HepG2 (cell line): ENCODE data around the gene SMARCA4. TPM values are rescaled to one million over a fixed set of nuclear protein-coding genes. Genes with fewer than 3 reads are reported as not detected.

Source experiments
- ATAC-seq: fragments of 200-7000 bp; cut with Tn5 transposase; 3 replicates; pipeline ENCODE4 v1.9.1; 2020; ENCODE audit warnings: mild to moderate bottlenecking, moderate library complexity
- BruUV-seq: library from RNA; stranded (reverse); fragments of 400-500 nt; replicated peaks from 2 replicates; lab custom pipeline; 2021; lab: Mats Ljungman, UMichigan
- CTCF ChIA-PET: fragments of 300-600 bp; formaldehyde crosslinking; extraction: SDS; loops from one replicate; lab custom pipeline; 2021; ENCODE audit warnings: low total read pairs, inconsistent platforms, low intra/inter-chr PET ratio; lab: Yijun Ruan, JAX
- POLR2A ChIA-PET: fragments of 350-600 bp; sonication (Branson Sonifier 250); formaldehyde crosslinking; loops from one replicate; lab custom pipeline; 2020; ENCODE audit warnings: antibody characterized with exemption, inconsistent platforms; lab: Yijun Ruan, JAX
- DNase-seq: peaks from one replicate; pipeline ENCODE4 v3.0.0-alpha.2; 2015; ENCODE audit warnings: low spot score
- FAIRE-seq: peaks from 3 replicates; lab custom pipeline; 2011; peaks lifted over from hg19 to GRCh38; lab: Jason Lieb, UNC
- H2AFZ ChIP-seq: one replicate; pipeline ENCODE4 v1.6.1; 2011; ENCODE audit warnings: low read length, inconsistent platforms
- H3K27ac ChIP-seq: fragments of 300-600 bp; 3 replicates; pipeline ENCODE4 v1.8.0; 2011; ENCODE audit warnings: mixed run types, mild to moderate bottlenecking, mixed read lengths, low read length, inconsistent platforms; ENCODE audit not compliant: insufficient read depth; ENCODE audit errors: extremely low read length
- H3K27me3 ChIP-seq, 2 experiments: fragments of 200-600 bp in 1 of 2; 2 replicates in 1 of 2; 3 replicates in 1 of 2; pipeline versions ENCODE4 v1.6.0 to v1.8.0; 2011; ENCODE audit warnings: low read length in 2 of 2, mild to moderate bottlenecking in 2 of 2, moderate library complexity in 2 of 2, inconsistent platforms in 1 of 2; ENCODE audit not compliant: insufficient read depth in 2 of 2, control insufficient read depth in 1 of 2
- H3K36me3 ChIP-seq, 2 experiments: fragments of 200-600 bp in 1 of 2; replicated peaks in 1 of 2; 2 replicates in 1 of 2; 3 replicates in 1 of 2; pipeline versions ENCODE4 v1.5.1 to v1.8.0; 2011; ENCODE audit warnings: low read length in 2 of 2, inconsistent platforms in 1 of 2; ENCODE audit not compliant: insufficient read depth in 2 of 2, control insufficient read depth in 1 of 2
- H3K4me1 ChIP-seq: 2 replicates; pipeline ENCODE4 v1.5.1; 2012; ENCODE audit warnings: low read length, inconsistent platforms; ENCODE audit not compliant: insufficient read depth
- H3K4me2 ChIP-seq: 2 replicates; pipeline ENCODE4 v1.6.0; 2011; ENCODE audit warnings: low read depth, low read length, inconsistent platforms
- H3K4me3 ChIP-seq, 3 experiments: fragments of 200-600 bp in 1 of 3; sonication (generic), shearing (Covaris generic) in 1 of 3; replicated peaks in 1 of 3; 2 replicates each; pipeline ENCODE4 v1.5.1; 2011 to 2016; ENCODE audit warnings: low read length in 3 of 3, inconsistent platforms in 2 of 3, low read depth in 2 of 3, mild to moderate bottlenecking in 2 of 3, control low read depth in 1 of 3, mixed read lengths in 1 of 3; ENCODE audit not compliant: insufficient read depth in 1 of 3
- H3K79me2 ChIP-seq: one replicate; pipeline ENCODE4 v1.6.1; 2011; ENCODE audit warnings: low read length, inconsistent platforms; ENCODE audit not compliant: insufficient read depth
- H3K9ac ChIP-seq: 2 replicates; pipeline ENCODE4 v1.6.0; 2011; ENCODE audit warnings: mild to moderate bottlenecking, low read depth, low read length, inconsistent platforms; ENCODE audit not compliant: insufficient read depth
- H3K9me3 ChIP-seq: 2 replicates; pipeline ENCODE4 v1.5.1; 2012; ENCODE audit warnings: mild to moderate bottlenecking, low read length
- H4K20me1 ChIP-seq: 2 replicates; pipeline ENCODE4 v1.6.0; 2011; ENCODE audit warnings: inconsistent platforms, mild to moderate bottlenecking, low read length, moderate library complexity; ENCODE audit not compliant: insufficient read depth
- NCOR1 ChIP-seq: fragments of 200-600 bp; sonication (generic); IDR thresholded peaks from 2 replicates; pipeline ENCODE4 v1.7.0; 2017; ENCODE audit warnings: antibody characterized with exemption, low read length, borderline replicate concordance
- RXRA ChIP-seq: sonication (generic); formaldehyde crosslinking; IDR thresholded peaks from 2 replicates; pipeline ENCODE4 v1.5.1; 2020; ENCODE audit warnings: missing genetic modification reagents
- ZNF367 ChIP-seq: sonication (generic); formaldehyde crosslinking; IDR thresholded peaks from 2 replicates; pipeline ENCODE4 v1.4.0; 2020; ENCODE audit warnings: missing genetic modification reagents, borderline replicate concordance
- ZNF567 ChIP-seq: sonication (generic); formaldehyde crosslinking; IDR thresholded peaks from 2 replicates; pipeline ENCODE4 v1.8.1; 2023; ENCODE audit warnings: mild to moderate bottlenecking, missing genetic modification reagents, borderline replicate concordance
- WGBS: methylation state at CpG from one replicate; pipeline ENCODE4 v1.1.6; 2017; ENCODE audit warnings: low lambda C conversion rate; 5-methylcytosine and 5-hydroxymethylcytosine counted together
- in situ Hi-C: cut with HindIII; loops from 2 replicates; pipeline ENCODE4 v1.10.0; 2017; ENCODE audit warnings: low pct_unique_long_range_greater_than_20kb; ENCODE audit not compliant: extremely low pct_ligation_motif_present
- intact Hi-C: fragments of 100-400 bp; cut with micrococcal nuclease; formaldehyde crosslinking; loops from one replicate; pipeline ENCODE4 v1.10.0; 2022; ENCODE audit not compliant: unreplicated experiment
- polyA plus RNA-seq, 8 experiments: library from polyadenylated mRNA; depleted of rRNA in 3 of 8; stranded (reverse) in 7 of 8; unstranded in 1 of 8; fragments of >200 nt; fragmentation: Illumina TruSeq in 4 of 8; extraction: Trizol in 4 of 8; gene quantifications; 2 replicates each; pipeline versions ENCODE4 v1.2.1 to v1.2.3, GENCODE V29; 2011 to 2016; ENCODE audit warnings: low read depth in 4 of 8, missing spikeins in 1 of 8, mixed read lengths in 1 of 8; ENCODE audit not compliant: insufficient read depth in 1 of 8
- total RNA-seq, 5 experiments: library from RNA; depleted of rRNA; stranded (reverse); fragments of >200 nt; fragmentation: Illumina TruSeq; extraction: Trizol; gene quantifications; 2 replicates each; pipeline ENCODE4 v1.2.3, GENCODE V29; 2016; ENCODE audit warnings: low read depth in 1 of 5
- TF ChIP-seq, protein P1 (sequence below): sonication (generic); formaldehyde crosslinking; IDR thresholded peaks from 2 replicates; pipeline ENCODE4 v1.5.0; 2020; ENCODE audit warnings: mild to moderate bottlenecking, missing genetic modification reagents, borderline replicate concordance

SMARCA4 gene
- total and polyA plus RNA-seq, 2 of the 13 experiments (the other 11 are each of a cell fraction or from before 2014, with no cell fraction given): 25.4 to 45.9 TPM

DNA sequence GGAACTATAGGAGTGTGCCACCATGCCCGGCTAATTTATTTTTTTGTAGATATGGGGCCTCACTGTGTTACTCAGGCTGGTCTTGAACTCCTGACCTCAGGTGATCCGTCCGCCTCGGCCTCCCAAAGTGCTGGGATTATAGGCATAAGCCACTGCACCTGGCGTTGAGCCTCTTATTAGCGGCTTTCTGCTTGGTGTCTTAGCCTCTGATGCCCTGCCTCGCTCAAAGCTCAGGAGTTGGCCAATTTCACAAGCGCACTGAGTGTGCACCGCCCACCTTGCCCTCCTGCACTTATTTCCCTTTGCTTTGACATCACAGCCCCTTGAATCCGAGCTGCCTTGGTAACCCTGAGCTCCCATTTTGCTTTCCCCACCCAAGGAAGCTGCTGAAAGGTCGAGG, 42.5 kb upstream of the SMARCA4 start:
- DNase-seq: no peak
- H3K4me2 ChIP-seq: no peak overlapping the region
- H3K9me3 ChIP-seq: no peaks in the 10 kb centered on the region
- TF ChIP-seq ZNF567 (CRISPR knock-in tag) (no peak), ZNF367 (CRISPR knock-in tag) (no peak)
- no peak overlapping the region for H3K4me3 ChIP-seq
- BruUV-seq: no TSS peak
- intact Hi-C loops (no loop called here), in situ Hi-C loops (no loop called here)
- peaks cover 33 to 60% of the 10 kb centered on the region in 2 experiments; a peak in 4 of 5 replicates for H3K36me3 ChIP-seq
- H3K27me3 ChIP-seq: no peaks in the 10 kb centered on the region
- ATAC-seq: no peak
- H3K79me2 ChIP-seq: no peaks in the 10 kb centered on the region
- no peak overlapping the region for H2AFZ ChIP-seq
- H3K9ac ChIP-seq: no peak overlapping the region
- ChIA-PET CTCF (no interaction called here), POLR2A (no interaction called here)
- H3K4me1 ChIP-seq: no peaks in the 10 kb centered on the region
- WGBS: 93% methylated on average over 11 of the region's 11 CpGs
- H4K20me1 ChIP-seq: no peaks in the 10 kb centered on the region
- no peak for FAIRE-seq
- no peak overlapping the region for H3K27ac ChIP-seq

DNA sequence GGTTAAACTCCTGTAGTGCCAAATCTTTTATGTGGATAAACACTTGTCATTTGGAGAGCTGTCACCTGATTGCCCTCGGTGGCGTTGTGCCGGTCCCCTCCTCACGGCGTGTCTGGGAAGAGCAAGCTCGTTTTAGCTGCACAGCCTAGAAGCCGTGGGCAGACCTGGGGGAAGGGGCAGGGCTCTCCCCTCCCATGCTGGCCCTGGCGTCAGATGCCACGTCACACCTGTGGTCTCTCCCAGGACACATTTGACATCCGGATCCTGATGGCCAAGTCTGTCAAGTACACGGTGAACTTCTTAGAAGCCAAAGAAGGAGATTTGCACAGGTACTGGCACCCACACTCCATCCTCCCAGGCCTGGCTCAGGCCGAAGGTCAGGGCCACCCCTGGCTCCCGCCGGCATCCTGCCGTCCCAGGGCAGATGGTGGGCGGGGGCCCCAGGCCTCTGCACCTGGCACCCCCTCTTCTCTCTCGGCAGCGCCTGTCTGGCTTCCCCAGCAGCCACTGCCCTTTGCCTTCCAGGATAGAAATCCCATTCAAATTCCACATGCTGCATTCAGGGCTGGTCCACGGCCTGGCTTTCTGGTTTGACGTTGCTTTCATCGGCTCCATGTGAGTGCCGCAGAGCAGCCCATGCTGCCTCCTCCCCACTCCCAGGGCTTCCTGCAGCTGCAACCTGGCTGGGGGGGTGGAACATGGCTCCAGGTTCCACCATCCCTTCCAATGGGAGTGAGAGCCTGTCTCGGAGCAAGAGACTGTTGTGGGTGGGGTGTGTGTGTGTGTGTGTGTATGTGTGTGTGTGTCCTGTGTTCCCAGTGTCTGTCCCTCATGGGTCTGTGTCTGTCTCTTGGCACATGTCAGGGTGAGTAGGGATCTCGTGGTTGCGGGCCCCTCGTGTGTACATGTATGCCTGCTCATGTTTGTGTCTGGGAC, 41.2 kb upstream of the SMARCA4 start:
- no peak overlapping the region for H2AFZ ChIP-seq
- H3K79me2 ChIP-seq: no peaks in the 10 kb centered on the region
- no peak overlapping the region for H3K9ac ChIP-seq
- DNase-seq (no peak), FAIRE-seq (no peak), ATAC-seq (no peak)
- H3K27ac ChIP-seq: no peak overlapping the region
- intact Hi-C loops: loop anchor here (10.0 kb wide), 1 partner anchor 45 kb away; the partner anchor contains the start of gene CARM1
- no peak overlapping the region for H3K4me2 ChIP-seq
- BruUV-seq: no TSS peak
- H3K4me1 ChIP-seq: no peaks in the 10 kb centered on the region
- H4K20me1 ChIP-seq: no peaks in the 10 kb centered on the region
- H3K4me3 ChIP-seq: no peak overlapping the region
- POLR2A ChIA-PET: no interaction called here
- H3K36me3 ChIP-seq: peaks cover 36 to 58% of the 10 kb centered on the region in 2 experiments; a peak in 4 of 5 replicates
- in situ Hi-C loops: no loop called here
- 94% methylated on average over 22 of the region's 26 CpGs for WGBS
- no peaks in the 10 kb centered on the region for H3K27me3 ChIP-seq
- no peaks in the 10 kb centered on the region for H3K9me3 ChIP-seq
- CTCF ChIA-PET: no interaction called here
- TF ChIP-seq NCOR1: no peak
- TF ChIP-seq, protein P1, sequence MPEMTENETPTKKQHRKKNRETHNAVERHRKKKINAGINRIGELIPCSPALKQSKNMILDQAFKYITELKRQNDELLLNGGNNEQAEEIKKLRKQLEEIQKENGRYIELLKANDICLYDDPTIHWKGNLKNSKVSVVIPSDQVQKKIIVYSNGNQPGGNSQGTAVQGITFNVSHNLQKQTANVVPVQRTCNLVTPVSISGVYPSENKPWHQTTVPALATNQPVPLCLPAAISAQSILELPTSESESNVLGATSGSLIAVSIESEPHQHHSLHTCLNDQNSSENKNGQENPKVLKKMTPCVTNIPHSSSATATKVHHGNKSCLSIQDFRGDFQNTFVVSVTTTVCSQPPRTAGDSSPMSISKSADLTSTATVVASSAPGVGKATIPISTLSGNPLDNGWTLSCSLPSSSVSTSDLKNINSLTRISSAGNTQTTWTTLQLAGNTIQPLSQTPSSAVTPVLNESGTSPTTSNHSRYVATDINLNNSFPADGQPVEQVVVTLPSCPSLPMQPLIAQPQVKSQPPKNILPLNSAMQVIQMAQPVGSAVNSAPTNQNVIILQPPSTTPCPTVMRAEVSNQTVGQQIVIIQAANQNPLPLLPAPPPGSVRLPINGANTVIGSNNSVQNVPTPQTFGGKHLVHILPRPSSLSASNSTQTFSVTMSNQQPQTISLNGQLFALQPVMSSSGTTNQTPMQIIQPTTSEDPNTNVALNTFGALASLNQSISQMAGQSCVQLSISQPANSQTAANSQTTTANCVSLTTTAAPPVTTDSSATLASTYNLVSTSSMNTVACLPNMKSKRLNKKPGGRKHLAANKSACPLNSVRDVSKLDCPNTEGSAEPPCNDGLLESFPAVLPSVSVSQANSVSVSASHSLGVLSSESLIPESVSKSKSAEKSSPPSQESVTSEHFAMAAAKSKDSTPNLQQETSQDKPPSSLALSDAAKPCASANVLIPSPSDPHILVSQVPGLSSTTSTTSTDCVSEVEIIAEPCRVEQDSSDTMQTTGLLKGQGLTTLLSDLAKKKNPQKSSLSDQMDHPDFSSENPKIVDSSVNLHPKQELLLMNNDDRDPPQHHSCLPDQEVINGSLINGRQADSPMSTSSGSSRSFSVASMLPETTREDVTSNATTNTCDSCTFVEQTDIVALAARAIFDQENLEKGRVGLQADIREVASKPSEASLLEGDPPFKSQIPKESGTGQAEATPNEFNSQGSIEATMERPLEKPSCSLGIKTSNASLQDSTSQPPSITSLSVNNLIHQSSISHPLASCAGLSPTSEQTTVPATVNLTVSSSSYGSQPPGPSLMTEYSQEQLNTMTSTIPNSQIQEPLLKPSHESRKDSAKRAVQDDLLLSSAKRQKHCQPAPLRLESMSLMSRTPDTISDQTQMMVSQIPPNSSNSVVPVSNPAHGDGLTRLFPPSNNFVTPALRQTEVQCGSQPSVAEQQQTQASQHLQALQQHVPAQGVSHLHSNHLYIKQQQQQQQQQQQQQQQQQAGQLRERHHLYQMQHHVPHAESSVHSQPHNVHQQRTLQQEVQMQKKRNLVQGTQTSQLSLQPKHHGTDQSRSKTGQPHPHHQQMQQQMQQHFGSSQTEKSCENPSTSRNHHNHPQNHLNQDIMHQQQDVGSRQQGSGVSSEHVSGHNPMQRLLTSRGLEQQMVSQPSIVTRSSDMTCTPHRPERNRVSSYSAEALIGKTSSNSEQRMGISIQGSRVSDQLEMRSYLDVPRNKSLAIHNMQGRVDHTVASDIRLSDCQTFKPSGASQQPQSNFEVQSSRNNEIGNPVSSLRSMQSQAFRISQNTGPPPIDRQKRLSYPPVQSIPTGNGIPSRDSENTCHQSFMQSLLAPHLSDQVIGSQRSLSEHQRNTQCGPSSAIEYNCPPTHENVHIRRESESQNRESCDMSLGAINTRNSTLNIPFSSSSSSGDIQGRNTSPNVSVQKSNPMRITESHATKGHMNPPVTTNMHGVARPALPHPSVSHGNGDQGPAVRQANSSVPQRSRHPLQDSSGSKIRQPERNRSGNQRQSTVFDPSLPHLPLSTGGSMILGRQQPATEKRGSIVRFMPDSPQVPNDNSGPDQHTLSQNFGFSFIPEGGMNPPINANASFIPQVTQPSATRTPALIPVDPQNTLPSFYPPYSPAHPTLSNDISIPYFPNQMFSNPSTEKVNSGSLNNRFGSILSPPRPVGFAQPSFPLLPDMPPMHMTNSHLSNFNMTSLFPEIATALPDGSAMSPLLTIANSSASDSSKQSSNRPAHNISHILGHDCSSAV (CRISPR knock-in tag): no peak
- TF ChIP-seq RXRA (CRISPR knock-in tag): no peak
